Heart left ventricle (tissue), 13 donors: ENCODE data around the gene GPATCH1.

ENCODE experiments used
- CTCF ChIP-seq, 12 donors: fragments of 200-600 bp; sonication (generic) in 4 of 12; IDR thresholded peaks; one replicate each; pipeline versions ENCODE4 v1.5.0 to v1.8.0; 2018 to 2022; ENCODE audit warnings: antibody characterized with exemption in 12 of 12, mild to moderate bottlenecking in 5 of 12
- POLR2A ChIP-seq, 2 donors: fragments of 450-650 bp; IDR thresholded peaks; one replicate each; pipeline ENCODE4 v1.6.1; 2017; ENCODE audit warnings: antibody characterized with exemption in 2 of 2, mild to moderate bottlenecking in 2 of 2, moderate library complexity in 2 of 2
- donor health status: ischemic (EF 13 %, LVEDD 7.1; RV severe dilation, severe dysfunction).
- donor health status: DM: no; HTN: yes; CAD: no.
- donor health status: DM: no; HTN: no; CAD: no.
- donor health status: ischemic (EF 25% LVEDD 6.9; RV normal size, moderate dysfunction).
- donor health status: ischemic (EF 25% LVEDD 5.7; RV mildly dilated, moderate dysfunction).
- donor health status: ischemic (EF 35%, LVEDD 5.7; RV mildly dilated, moderate dysfunction).
- donor health status: nonischemic (EF 11% LVEDD 7.7; RV severe dilation, severe dysfunction).
- donor health status: DM: yes; HTN: yes; CAD: no.
- donor health status: PGD.
- donor health status: ischemic (EF 29% LVEDD 5.4; RV normal size, mild dysfunction).
- donor health status: nonischemic (EF 23%, LVEDD 6.1; RV moderate dilation, normal function).

- TF ChIP-seq CTCF (IDR thresholded peaks at IDR 0.05) (no peak), POLR2A (IDR thresholded peaks at IDR 0.05) (no peak)
These were observed 41.8 kb upstream of the GPATCH1 start for GRCh38 chr19:33039108-33039599.
